Right atrium auricular region (tissue), 2 donors: ENCODE results near the gene SLC9A8. TPM values are rescaled to one million over a fixed set of nuclear protein-coding genes. Genes with fewer than 3 reads are reported as not detected.

Source experiments
- DNase-seq: peaks from one replicate; pipeline ENCODE4 v3.0.0-alpha.2; 2019; ENCODE audit warnings: low spot score
- H3K27ac ChIP-seq, 2 donors: fragments of 200-600 bp; sonication (generic); 1 replicate in 1 of 2; 2 replicates in 1 of 2; pipeline ENCODE4 v1.5.1; 2016 to 2019
- H3K27me3 ChIP-seq, 2 donors: fragments of 200-600 bp; sonication (generic); one replicate each; pipeline versions ENCODE4 v1.5.1 to v1.6.0; 2017 to 2019
- H3K36me3 ChIP-seq: fragments of 200-600 bp; sonication (generic); one replicate; pipeline ENCODE4 v1.5.1; 2016
- H3K4me1 ChIP-seq, 2 donors: fragments of 200-600 bp; sonication (generic); one replicate each; pipeline versions ENCODE4 v1.5.1 to v1.6.0; 2017 to 2019
- H3K4me3 ChIP-seq, 2 donors: fragments of 200-600 bp; sonication (generic); 1 replicate in 1 of 2; 2 replicates in 1 of 2; pipeline ENCODE4 v1.5.1; 2017 to 2019; ENCODE audit warnings: mild to moderate bottlenecking in 1 of 2, moderate library complexity in 1 of 2
- H3K9me3 ChIP-seq, 2 donors: fragments of 200-600 bp; sonication (generic); one replicate each; pipeline ENCODE4 v1.5.1; 2019
- CTCF ChIP-seq, 2 donors: fragments of 200-600 bp; sonication (generic); IDR thresholded peaks; one replicate each; pipeline ENCODE4 v1.5.1; 2019; ENCODE audit warnings: antibody characterized with exemption in 2 of 2
- total RNA-seq, 2 donors: library from RNA; depleted of rRNA; stranded (reverse); fragments of >200 nt; gene quantifications; one replicate each; pipeline ENCODE4 v1.1.0, GENCODE V29; 2016

Gene SLC9A8, protein sequence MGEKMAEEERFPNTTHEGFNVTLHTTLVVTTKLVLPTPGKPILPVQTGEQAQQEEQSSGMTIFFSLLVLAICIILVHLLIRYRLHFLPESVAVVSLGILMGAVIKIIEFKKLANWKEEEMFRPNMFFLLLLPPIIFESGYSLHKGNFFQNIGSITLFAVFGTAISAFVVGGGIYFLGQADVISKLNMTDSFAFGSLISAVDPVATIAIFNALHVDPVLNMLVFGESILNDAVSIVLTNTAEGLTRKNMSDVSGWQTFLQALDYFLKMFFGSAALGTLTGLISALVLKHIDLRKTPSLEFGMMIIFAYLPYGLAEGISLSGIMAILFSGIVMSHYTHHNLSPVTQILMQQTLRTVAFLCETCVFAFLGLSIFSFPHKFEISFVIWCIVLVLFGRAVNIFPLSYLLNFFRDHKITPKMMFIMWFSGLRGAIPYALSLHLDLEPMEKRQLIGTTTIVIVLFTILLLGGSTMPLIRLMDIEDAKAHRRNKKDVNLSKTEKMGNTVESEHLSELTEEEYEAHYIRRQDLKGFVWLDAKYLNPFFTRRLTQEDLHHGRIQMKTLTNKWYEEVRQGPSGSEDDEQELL
- total RNA-seq = 1 to 10 TPM; 5.8 to 6.3 TPM

- peak in 1 of 2 donors; percentile 54 for TF ChIP-seq CTCF (IDR thresholded peaks at IDR 0.05)
- DNase-seq = peak; percentile 95
- H3K4me1 ChIP-seq = peaks cover 0 to 17% of the 10 kb centered on the region in 2 donors
- peak within 1 kb of the TSS; percentile 91 to 98 for H3K27ac ChIP-seq
- no peaks in the 10 kb centered on the region for H3K27me3 ChIP-seq
- peak within 1 kb of the TSS; percentile 78 to 84 for H3K4me3 ChIP-seq
- H3K36me3 ChIP-seq = peaks cover 8% of the 10 kb centered on the region
- no peaks in the 10 kb centered on the region for H3K9me3 ChIP-seq
Observed at GRCh38 chr20:49812507-49813304, at the start of gene SLC9A8. Gene SLC9A8 (plus strand): TSS chr20:49812828. CDS start chr20:49812923, 95 bp downstream.

DNA sequence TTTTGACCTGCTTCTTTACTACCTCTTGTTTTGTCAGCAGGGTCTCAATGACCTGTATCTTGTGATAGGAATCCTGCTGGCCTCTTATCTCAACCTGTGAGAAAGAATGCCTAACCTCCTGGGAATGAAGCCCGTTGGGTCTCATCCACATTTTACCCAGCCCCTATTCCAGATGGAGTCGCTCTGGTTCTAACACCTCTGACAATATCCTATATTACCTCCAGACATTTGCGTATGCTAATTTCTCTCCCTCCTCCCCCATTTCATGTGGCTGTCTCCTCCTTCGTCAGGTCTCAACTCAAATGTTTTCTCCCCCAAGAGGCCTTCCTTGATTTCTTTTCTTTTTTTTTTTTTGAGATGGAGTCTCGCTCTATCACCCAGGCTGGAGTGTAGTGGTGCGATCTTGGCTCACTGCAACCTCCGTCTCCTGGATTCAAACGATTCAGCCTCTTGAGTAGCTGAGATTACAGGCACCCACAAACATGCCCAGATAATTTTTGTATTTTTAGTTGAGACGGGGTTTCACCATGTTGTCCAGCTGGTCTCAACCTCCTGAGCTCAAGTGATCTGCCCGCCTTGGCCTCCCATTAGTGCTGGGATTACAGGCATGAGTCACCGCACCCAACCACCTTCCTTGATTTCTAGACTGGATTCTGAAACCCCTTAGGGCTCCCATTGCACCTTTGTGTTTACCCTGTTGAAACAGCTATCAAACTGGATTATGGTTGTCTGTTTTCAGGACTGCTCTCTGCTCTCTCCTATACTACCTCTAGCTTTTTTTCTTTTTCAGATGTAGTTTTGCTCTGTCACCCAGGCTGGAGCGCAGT is 49.5 kb upstream of the SLC9A8 start:
- no peaks in the 10 kb centered on the region for H3K9me3 ChIP-seq
- H3K4me3 ChIP-seq = no peak overlapping the region
- no peak for DNase-seq
- no peak for TF ChIP-seq CTCF (IDR thresholded peaks at IDR 0.05)
- H3K4me1 ChIP-seq = peaks cover 0 to 8% of the 10 kb centered on the region in 2 donors
- no peak overlapping the region for H3K27ac ChIP-seq
- H3K36me3 ChIP-seq = no peaks in the 10 kb centered on the region
- no peaks in the 10 kb centered on the region for H3K27me3 ChIP-seq

DNA sequence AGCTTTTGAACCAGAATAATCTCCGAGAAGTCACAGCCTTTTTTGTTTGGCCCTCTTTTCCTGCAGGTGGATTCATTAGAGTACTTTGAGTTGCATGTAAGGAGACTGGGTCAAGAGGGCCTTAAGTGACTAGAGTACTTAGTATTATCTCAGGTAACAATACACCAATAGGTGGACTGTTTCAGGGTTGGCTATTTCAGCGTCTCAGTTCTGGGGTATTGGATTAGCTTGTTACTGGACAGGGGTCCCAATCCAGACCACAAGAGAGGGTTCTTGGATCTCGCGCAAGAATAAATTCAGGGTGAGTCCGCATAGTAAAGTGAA is 47.3 kb upstream of the SLC9A8 start:
- Histone ChIP-seq H3K4me1 (peaks cover 0 to 16% of the 10 kb centered on the region in 2 donors), H3K9me3 (no peaks in the 10 kb centered on the region), H3K27me3 (no peaks in the 10 kb centered on the region), H3K36me3 (no peaks in the 10 kb centered on the region), H3K4me3 (no peak overlapping the region), H3K27ac (no peak overlapping the region)
- DNase-seq = no peak
- no peak for TF ChIP-seq CTCF (IDR thresholded peaks at IDR 0.05)

GRCh38 chr20:49765846-49766541 is 46.6 kb upstream of the SLC9A8 start:
- H3K36me3 ChIP-seq = no peaks in the 10 kb centered on the region
- DNase-seq = no peak
- no peak overlapping the region for H3K4me3 ChIP-seq
- H3K27ac ChIP-seq = no peak overlapping the region
- TF ChIP-seq CTCF (IDR thresholded peaks at IDR 0.05) = no peak
- H3K4me1 ChIP-seq = peaks cover 0 to 16% of the 10 kb centered on the region in 2 donors
- H3K9me3 ChIP-seq = no peaks in the 10 kb centered on the region
- no peaks in the 10 kb centered on the region for H3K27me3 ChIP-seq

DNA sequence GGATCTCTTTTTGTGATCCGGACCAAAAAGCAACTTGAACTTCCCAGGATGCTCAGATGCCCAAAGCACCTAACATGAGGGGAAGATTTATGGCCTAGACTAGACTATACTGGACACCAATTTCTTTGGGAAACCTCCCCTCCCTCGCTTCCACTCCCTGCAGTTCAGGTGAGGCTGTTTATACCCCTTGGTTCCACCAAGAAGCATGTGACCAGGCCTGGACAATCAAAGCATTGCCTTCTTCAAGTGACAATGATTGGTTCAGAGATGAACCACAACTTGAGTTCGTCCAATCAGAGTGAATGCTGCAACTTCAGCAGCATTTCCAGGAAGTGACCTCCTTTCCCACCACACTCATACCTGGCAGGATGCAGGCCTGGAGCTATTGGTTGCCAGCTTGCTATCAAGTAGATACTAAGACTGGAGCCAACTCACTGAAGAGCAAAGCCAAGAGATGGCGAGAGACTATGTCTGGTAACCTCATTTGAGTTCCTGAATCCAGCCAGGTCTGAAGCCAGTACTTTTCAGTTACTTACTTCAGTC is 45.6 kb upstream of the SLC9A8 start:
- H3K36me3 ChIP-seq = no peaks in the 10 kb centered on the region
- H3K9me3 ChIP-seq = no peaks in the 10 kb centered on the region
- H3K4me3 ChIP-seq = no peak overlapping the region
- no peak for DNase-seq
- no peaks in the 10 kb centered on the region for H3K27me3 ChIP-seq
- no peak for TF ChIP-seq CTCF (IDR thresholded peaks at IDR 0.05)
- H3K4me1 ChIP-seq = peaks cover 0 to 22% of the 10 kb centered on the region in 2 donors
- H3K27ac ChIP-seq = no peak overlapping the region
